GM19043 (cell line): Measurements from ENCODE around the gene REXO1.

Source experiments
- ATAC-seq: cut with Tn5 transposase; IDR thresholded peaks from one replicate; pipeline ENCODE4 v1.9.1; 2021; ENCODE audit warnings: low read depth; ENCODE audit not compliant: unreplicated experiment

Gene REXO1

DNA sequence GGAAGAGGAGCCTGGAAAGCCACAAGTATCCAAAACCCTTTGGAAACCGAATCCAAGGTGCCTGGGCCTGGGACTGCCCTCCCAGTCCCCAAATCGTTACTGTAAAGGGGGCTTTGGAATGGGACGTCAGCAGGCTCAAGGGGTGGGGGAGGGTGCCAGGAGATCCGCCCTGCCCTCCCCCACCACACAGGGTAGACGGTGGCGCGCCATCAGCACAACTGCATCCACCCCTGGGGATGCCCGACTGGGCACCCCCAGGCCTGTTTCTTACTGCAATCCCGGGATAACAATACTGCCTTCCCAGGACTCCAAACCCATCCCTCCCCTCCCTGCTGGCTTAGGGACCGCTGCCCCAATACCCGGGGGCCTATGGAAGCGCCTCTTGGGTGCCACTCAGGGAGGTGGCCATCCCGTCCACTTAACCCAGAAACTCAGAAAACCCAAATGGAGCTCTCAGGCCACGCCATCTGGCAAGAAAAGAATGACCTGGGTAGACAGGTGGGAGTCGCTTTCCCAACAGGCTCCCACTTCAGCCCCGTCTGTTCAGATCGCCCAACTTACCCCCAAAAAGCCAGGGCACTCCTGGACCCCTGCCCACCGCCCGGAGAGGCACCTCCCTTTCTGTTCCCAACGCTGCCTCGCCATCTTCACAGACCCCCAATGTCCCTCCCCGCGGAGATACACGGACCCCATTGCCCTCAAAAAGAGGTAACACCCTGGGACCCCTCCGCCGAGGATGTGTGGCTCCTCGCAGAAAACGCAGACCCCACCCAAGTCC, 12.7 kb upstream of the REXO1 start:
- ATAC-seq: no peak

GRCh38 chr19:1860042-1860775, 11.9 kb upstream of the REXO1 start:
- ATAC-seq: no peak

GRCh38 chr19:1859331-1859781, 11.1 kb upstream of the REXO1 start:
- no peak for ATAC-seq

GRCh38 chr19:1858412-1859081, 10.3 kb upstream of the REXO1 start:
- ATAC-seq: no peak

DNA sequence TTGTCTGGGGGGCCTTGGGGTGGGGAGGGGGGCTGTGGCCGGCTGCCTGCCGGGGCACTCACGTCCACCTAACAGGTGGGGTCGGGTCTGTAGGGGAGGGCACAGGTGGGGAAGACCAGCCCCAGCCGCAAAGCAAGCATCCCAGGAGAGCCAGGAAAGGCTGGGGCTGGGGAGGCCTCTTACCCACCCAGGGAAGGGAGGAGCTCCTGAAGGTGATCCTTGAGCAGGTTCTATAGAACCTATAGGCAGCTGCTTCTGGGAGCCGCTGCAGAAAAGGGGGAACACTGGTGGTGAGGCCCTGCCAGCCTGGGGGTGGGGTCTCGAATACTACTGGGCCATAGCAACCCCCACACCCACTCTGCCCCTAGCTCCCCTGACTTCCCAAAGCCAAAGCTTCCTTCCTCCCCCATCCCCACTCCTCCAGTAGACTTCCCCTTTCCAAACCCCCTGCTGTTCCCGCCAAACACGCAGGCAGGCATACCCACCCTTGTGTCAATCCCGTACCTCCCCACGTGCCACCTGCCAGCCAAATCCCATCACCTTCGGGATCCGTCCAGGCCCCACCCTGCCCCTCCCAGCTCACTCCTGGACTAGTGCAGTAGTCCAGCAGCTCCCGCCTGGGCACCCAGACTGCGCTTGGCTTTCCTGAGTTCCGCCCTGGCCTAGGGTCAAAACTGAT, 9.5 kb upstream of the REXO1 start:
- no peak for ATAC-seq

DNA sequence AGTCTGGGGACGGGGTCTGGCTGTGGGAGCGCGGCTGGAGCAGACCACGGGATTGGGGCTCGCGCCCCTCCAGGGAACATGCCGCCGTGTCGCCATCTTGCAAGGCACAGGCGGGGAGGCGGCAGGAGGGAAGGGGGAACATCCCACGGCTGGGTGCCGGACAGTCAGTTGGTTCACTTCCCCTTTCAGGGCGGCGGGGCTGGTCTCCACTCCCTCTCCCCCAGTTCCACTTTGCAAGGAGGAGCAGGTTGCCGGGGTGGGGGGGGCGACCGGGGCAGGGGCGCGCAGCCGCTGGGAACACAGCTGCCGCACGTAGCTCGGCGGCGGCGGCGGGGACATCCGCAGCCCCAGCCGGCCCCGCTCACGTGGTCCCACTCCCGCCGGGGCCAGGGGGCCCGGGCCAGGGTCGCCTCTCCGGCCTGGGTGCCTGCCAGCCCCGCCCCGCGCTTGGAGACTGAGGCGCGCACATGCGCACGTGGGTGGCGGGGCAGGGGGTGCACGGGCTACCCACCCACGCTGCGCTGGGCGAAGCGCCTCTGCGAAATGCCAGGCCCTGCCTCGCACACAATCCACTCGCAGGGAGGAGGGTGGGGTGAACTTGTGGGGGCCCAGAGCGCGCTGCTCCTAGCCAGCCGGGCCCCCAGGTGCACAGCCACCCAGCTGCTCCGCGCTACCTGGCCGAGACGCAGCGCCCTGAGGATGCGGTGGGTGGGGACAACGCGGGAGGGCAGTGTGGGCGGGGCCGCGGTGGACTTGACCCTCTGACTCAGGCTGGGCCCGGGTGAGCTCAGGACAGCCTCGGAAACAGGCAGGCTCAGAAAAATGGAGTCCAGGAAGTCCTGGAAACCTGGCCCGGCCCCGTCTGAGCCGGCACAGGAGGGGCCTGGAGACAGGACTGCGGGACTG, 8.7 kb upstream of the REXO1 start:
- no peak for ATAC-seq

- ATAC-seq: no peak
Measured at GRCh38 chr19:1856345-1856697, 8.0 kb upstream of the REXO1 start.

- no peak for ATAC-seq
Measured at GRCh38 chr19:1855828-1856255, 7.6 kb upstream of the REXO1 start.

DNA sequence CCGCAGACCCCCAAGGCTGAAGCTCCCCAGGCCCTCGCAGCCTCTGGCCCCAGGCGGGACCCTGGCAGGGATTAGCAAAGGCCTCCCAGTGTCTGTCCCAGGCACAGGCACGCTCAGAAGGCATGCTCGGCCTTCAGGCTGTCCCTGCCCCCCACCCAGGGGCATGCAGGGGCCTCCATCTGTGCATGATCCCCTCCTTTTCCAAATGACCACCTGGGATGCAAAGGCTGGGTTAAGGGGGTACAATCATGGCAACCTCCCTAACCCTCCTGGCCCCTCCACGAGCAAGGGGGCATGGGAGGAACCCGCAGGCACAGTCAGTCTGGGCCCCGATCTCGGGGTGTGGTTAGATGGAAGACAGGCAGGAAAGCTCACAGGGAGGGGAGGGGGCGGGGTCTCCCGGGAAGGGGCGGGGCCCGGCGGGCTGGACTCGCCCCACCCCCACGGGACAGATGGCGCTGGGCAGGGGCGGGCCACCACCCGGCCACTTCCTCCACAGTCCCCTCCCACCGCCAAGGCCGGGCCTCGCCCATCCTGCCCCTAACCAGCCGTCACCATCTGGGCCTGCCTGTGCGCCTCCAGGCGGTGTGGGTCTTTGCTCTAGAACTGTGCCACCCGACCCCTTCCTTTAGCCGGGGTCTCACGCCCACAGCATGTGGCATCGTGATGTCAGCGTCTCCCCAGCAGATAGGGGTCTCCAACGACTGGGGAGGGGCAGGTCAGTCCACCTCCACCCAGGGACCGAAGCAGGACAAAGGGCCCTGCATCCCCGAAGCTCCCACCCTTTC, 7.0 kb upstream of the REXO1 start:
- ATAC-seq: peak; percentile 44

DNA sequence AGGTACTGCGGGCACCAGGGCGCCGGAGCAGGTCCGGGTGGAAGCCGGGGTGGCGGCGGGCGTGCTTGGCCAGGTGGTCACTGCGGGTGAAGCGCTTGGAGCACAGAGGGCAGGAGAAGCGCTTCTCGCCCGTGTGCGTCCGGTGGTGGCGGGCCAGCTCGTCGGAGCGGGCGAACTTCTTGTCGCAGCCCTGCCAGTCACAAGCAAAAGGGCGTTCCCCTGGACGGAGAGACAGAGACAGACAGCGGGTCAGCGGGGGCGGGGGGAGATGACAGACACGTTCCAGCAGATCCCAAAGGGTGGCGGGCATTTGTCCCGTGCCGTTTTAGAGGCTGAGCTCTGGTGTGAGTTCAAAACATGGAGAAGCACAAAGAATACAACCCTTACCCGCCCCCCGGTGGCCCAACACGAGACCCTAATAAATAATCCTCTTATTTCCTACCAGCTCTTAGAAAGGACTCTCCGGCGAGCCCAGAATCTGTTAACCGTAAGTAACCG, 6.3 kb upstream of the REXO1 start:
- no peak for ATAC-seq

- no peak for ATAC-seq
Measured at GRCh38 chr19:1854039-1854541, 5.8 kb upstream of the REXO1 start.

GRCh38 chr19:1853295-1854038, 5.2 kb upstream of the REXO1 start:
- no peak for ATAC-seq

GRCh38 chr19:1852581-1853128, 4.4 kb upstream of the REXO1 start:
- ATAC-seq: no peak

GRCh38 chr19:1851654-1852580, 3.6 kb upstream of the REXO1 start:
- ATAC-seq: no peak

- no peak for ATAC-seq
Measured at GRCh38 chr19:1850809-1851653, 2.7 kb upstream of the REXO1 start.

- no peak for ATAC-seq
Measured at GRCh38 chr19:1849886-1850398, 1.7 kb upstream of the REXO1 start.
